OCI-LY7 (cell line): ENCODE measurements around the gene MAP2K7. TPM values are rescaled to one million over a fixed set of nuclear protein-coding genes. Genes with fewer than 3 reads are reported as not detected.

Source experiments
- BruUV-seq: library from RNA; stranded (reverse); fragments of 400-500 nt; replicated peaks from 2 replicates; lab custom pipeline; 2021; lab: Mats Ljungman, UMichigan
- CTCF ChIA-PET: fragments of 300-600 bp; sonication (Branson Sonifier 250); formaldehyde crosslinking; loops from one replicate; lab custom pipeline; 2022; ENCODE audit warnings: antibody characterized with exemption; ENCODE audit not compliant: unreplicated experiment; lab: Charles Lee
- POLR2A ChIA-PET: fragments of 300-600 bp; sonication (Branson Sonifier 250); formaldehyde crosslinking; loops from one replicate; lab custom pipeline; 2022; ENCODE audit warnings: antibody characterized with exemption; lab: Charles Lee
- DNase-seq: peaks from one replicate; pipeline ENCODE4 v3.0.0-alpha.2; 2015; ENCODE audit warnings: low spot score
- H2AFZ ChIP-seq: fragments of 200-600 bp; sonication (generic), shearing (Covaris generic); 2 replicates; pipeline ENCODE4 v1.6.1; 2014; ENCODE audit warnings: mild to moderate bottlenecking, antibody characterized with exemption, low read length, moderate library complexity
- H3K27ac ChIP-seq: fragments of 200-600 bp; sonication (generic); 2 replicates; pipeline ENCODE4 v1.5.1; 2014; ENCODE audit warnings: mixed run types, low read depth, mild to moderate bottlenecking, moderate library complexity, low read length, inconsistent platforms; ENCODE audit not compliant: poor library complexity, severe bottlenecking
- H3K36me3 ChIP-seq: fragments of 200-600 bp; sonication (generic); 2 replicates; pipeline ENCODE4 v1.6.1; 2014; ENCODE audit warnings: mild to moderate bottlenecking, antibody characterized with exemption, low read length, moderate library complexity, mixed read lengths; ENCODE audit not compliant: insufficient read depth
- H3K4me1 ChIP-seq: fragments of 200-600 bp; sonication (generic); 2 replicates; pipeline ENCODE4 v1.5.1; 2014; ENCODE audit warnings: mild to moderate bottlenecking, low read length; ENCODE audit not compliant: insufficient read depth, poor library complexity, severe bottlenecking
- H3K4me2 ChIP-seq: fragments of 200-600 bp; sonication (generic); 2 replicates; pipeline ENCODE4 v1.6.1; 2014; ENCODE audit warnings: mild to moderate bottlenecking, low read length
- H3K4me3 ChIP-seq: fragments of 200-600 bp; sonication (generic); 2 replicates; pipeline ENCODE4 v1.5.1; 2014; ENCODE audit warnings: mild to moderate bottlenecking, low read depth, low read length; ENCODE audit not compliant: poor library complexity, severe bottlenecking
- H3K79me2 ChIP-seq: fragments of 200-600 bp; sonication (generic); 2 replicates; pipeline ENCODE4 v1.6.1; 2016; ENCODE audit warnings: low read depth, mild to moderate bottlenecking, low read length, moderate library complexity, mixed read lengths; ENCODE audit not compliant: insufficient read depth
- H3K9me2 ChIP-seq: fragments of 200-600 bp; sonication (generic); 2 replicates; pipeline ENCODE4 v1.6.1; 2016; ENCODE audit warnings: mild to moderate bottlenecking, low read length, mixed read lengths; ENCODE audit not compliant: insufficient read depth
- H3K9me3 ChIP-seq: fragments of 200-600 bp; sonication (generic); 2 replicates; pipeline ENCODE4 v1.6.1; 2014; ENCODE audit warnings: mild to moderate bottlenecking, mixed run types, low read length, mixed read lengths
- H4K20me1 ChIP-seq: fragments of 200-600 bp; sonication (generic); 2 replicates; pipeline ENCODE4 v1.6.1; 2014; ENCODE audit warnings: mild to moderate bottlenecking, antibody characterized with exemption, low read length, moderate library complexity, mixed read lengths; ENCODE audit not compliant: insufficient read depth
- CTCF ChIP-seq: fragments of 200-600 bp; sonication (generic); conservative IDR thresholded peaks from 2 replicates; pipeline ENCODE4 v1.5.1; 2014; ENCODE audit warnings: mild to moderate bottlenecking, antibody characterized with exemption, low read length, moderate library complexity, mixed read lengths
- EZH2phosphoT487 ChIP-seq: fragments of 200-600 bp; sonication (generic); IDR thresholded peaks from 2 replicates; pipeline ENCODE4 v1.6.1; 2018; ENCODE audit warnings: low read depth, borderline replicate concordance, mild to moderate bottlenecking, mixed run types, antibody characterized with exemption, low read length, moderate library complexity, mixed read lengths
- intact Hi-C: fragments of 100-400 bp; cut with micrococcal nuclease; formaldehyde crosslinking; loops from one replicate; pipeline ENCODE4 v1.10.0; 2022; ENCODE audit not compliant: unreplicated experiment
- total RNA-seq, 2 experiments: library from RNA; depleted of rRNA in 1 of 2; stranded (reverse); fragments of >200 nt in 1 of 2; shearing (Covaris generic) in 1 of 2; gene quantifications; 2 replicates each; pipeline ENCODE4 v1.2.3, GENCODE V29; 2014 to 2022

Gene MAP2K7
- total RNA-seq, 2 experiments from 2014 or later: 23.2 to 44.5 TPM

DNA sequence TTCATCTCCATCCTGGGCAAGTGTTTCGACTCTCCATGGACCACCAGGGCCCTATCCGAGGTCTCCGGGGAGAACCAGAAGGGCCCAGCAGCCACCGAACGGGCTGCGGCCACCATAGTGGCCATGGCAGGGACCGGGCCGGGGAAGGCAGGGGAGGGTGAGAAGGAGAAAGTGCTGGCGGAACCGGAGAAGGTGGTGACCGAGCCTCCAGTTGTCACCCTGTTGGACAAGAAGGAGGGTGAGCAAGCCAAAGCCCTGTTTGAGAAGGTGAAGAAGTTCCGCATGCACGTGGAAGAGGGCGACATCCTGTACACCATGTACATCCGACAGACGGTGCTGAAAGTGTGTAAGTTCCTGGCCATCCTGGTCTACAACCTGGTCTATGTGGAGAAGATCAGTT, 4.7 kb upstream of the MAP2K7 start:
- POLR2A ChIA-PET: no interaction called here
- CTCF ChIA-PET: interaction anchor here (0.5 kb wide), 1 partner anchor 21 kb away, joined by 14 read pairs; the partner anchor contains the start of gene SNAPC2
- BruUV-seq: no TSS peak
- no peak overlapping the region for H3K4me2 ChIP-seq
- H3K36me3 ChIP-seq: no peaks in the 10 kb centered on the region
- no peaks in the 10 kb centered on the region for H3K9me3 ChIP-seq
- no peaks in the 10 kb centered on the region for H3K79me2 ChIP-seq
- peaks cover 8% of the 10 kb centered on the region for H3K4me1 ChIP-seq
- intact Hi-C loops: no loop called here
- no peak overlapping the region for H3K27ac ChIP-seq
- H3K4me3 ChIP-seq: no peak overlapping the region
- no peak overlapping the region for H2AFZ ChIP-seq
- H3K9me2 ChIP-seq: no peaks in the 10 kb centered on the region
- TF ChIP-seq EZH2phosphoT487 (no peak), CTCF (no peak)
- no peaks in the 10 kb centered on the region for H4K20me1 ChIP-seq
- no peak for DNase-seq

- no TSS peak for BruUV-seq
- Histone ChIP-seq H2AFZ (no peak overlapping the region), H3K9me3 (no peaks in the 10 kb centered on the region), H3K9me2 (no peaks in the 10 kb centered on the region), H3K4me2 (no peak overlapping the region), H3K27ac (no peak overlapping the region), H4K20me1 (0 out of 2 replicates have a peak, but pooled peaks cover 6% of the 10 kb centered on the region), H3K4me3 (no peak overlapping the region), H3K36me3 (no peaks in the 10 kb centered on the region), H3K4me1 (peaks cover 12% of the 10 kb centered on the region), H3K79me2 (peaks cover 8% of the 10 kb centered on the region)
- no peak for TF ChIP-seq CTCF
- no peak for TF ChIP-seq EZH2phosphoT487
- DNase-seq: no peak
- POLR2A ChIA-PET: no interaction called here
- CTCF ChIA-PET: no interaction called here
- intact Hi-C loops: no loop called here
Observed at GRCh38 chr19:7899751-7900378, 3.8 kb upstream of the MAP2K7 start.

DNA sequence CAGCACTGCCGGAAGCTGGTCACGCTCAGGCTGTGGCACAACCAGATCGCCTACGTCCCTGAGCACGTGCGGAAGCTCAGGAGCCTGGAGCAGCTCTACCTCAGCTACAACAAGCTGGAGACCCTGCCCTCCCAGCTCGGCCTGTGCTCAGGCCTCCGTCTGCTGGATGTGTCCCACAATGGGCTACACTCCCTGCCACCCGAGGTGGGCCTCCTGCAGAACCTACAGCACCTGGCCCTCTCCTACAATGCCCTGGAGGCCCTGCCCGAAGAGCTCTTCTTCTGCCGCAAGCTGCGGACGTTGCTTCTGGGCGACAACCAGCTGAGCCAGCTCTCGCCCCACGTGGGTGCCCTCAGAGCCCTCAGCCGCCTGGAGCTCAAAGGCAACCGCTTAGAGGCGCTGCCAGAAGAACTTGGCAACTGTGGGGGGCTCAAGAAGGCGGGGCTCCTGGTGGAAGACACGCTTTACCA, 3.2 kb upstream of the MAP2K7 start:
- BruUV-seq: no TSS peak
- intact Hi-C loops: no loop called here

More for the DNA sequence above, 3.2 kb upstream of the MAP2K7 start:
- 0 out of 2 replicates have a peak, but pooled peaks cover 9% of the 10 kb centered on the region for H4K20me1 ChIP-seq
- H3K4me2 ChIP-seq: no peak overlapping the region
- peaks cover 18% of the 10 kb centered on the region for H3K4me1 ChIP-seq
- ChIA-PET CTCF (no interaction called here), POLR2A (interaction anchor here (1.6 kb wide), 1 partner anchor 295 kb away, joined by 5 read pairs; no protein-coding TSS in a partner anchor)
- TF ChIP-seq CTCF (no peak), EZH2phosphoT487 (no peak)
- no peak for DNase-seq
- peaks cover 14% of the 10 kb centered on the region for H3K79me2 ChIP-seq
- no peaks in the 10 kb centered on the region for H3K9me3 ChIP-seq
- H2AFZ ChIP-seq: no peak overlapping the region
- H3K9me2 ChIP-seq: no peaks in the 10 kb centered on the region
- H3K27ac ChIP-seq: no peak overlapping the region
- no peaks in the 10 kb centered on the region for H3K36me3 ChIP-seq
- no peak overlapping the region for H3K4me3 ChIP-seq
